Common myeloid progenitor, CD34-positive (primary cell): ENCODE measurements around the gene OBP2A.
"Not testable (repeated sequence)": the region's sequence is repeated elsewhere in the genome, so short reads cannot be mapped to it uniquely, and the experiment has no call there.

ENCODE experiments used
- CTCF ChIA-PET: fragments of 350-600 bp; sonication (Branson Sonifier 250); formaldehyde crosslinking; loops from one replicate; lab custom pipeline; 2021; ENCODE audit warnings: antibody characterized with exemption; lab: Charles Lee
- POLR2A ChIA-PET: fragments of 350-600 bp; sonication (Branson Sonifier 250); formaldehyde crosslinking; loops from one replicate; lab custom pipeline; 2021; ENCODE audit warnings: antibody characterized with exemption; lab: Charles Lee
- DNase-seq, 3 donors: peaks; one replicate each; pipeline versions ENCODE4 v3.0.0 to v3.0.0-alpha.2; 2013
- H3K27ac ChIP-seq, 2 experiments: 1 replicate in 1 of 2; 2 replicates in 1 of 2; pipeline ENCODE4 v1.7.0; 2013; ENCODE audit warnings: inconsistent platforms in 2 of 2, low read length in 2 of 2, mild to moderate bottlenecking in 2 of 2, low read depth in 1 of 2, moderate library complexity in 1 of 2; ENCODE audit not compliant: severe bottlenecking in 2 of 2, insufficient read depth in 1 of 2, poor library complexity in 1 of 2
- H3K27me3 ChIP-seq, 5 experiments: replicated peaks in 2 of 5; 1 replicate in 3 of 5; 2 replicates in 2 of 5; pipeline versions ENCODE4 v1.6.1 to v1.7.0; 2013; ENCODE audit warnings: low read length in 4 of 5, mild to moderate bottlenecking in 2 of 5, moderate library complexity in 2 of 5, inconsistent platforms in 1 of 5; ENCODE audit not compliant: insufficient read depth in 5 of 5, control insufficient read depth in 4 of 5
- H3K36me3 ChIP-seq, 4 experiments: 1 replicate in 2 of 4; 2 replicates in 2 of 4; pipeline versions ENCODE4 v1.6.1 to v1.7.0; 2013; ENCODE audit warnings: low read length in 3 of 4, control low read depth in 1 of 4, mild to moderate bottlenecking in 1 of 4; ENCODE audit not compliant: control insufficient read depth in 4 of 4, insufficient read depth in 4 of 4
- H3K4me1 ChIP-seq, 4 experiments: 1 replicate in 3 of 4; 2 replicates in 1 of 4; pipeline versions ENCODE4 v1.6.1 to v1.7.1; 2013; ENCODE audit warnings: low read length in 3 of 4, mild to moderate bottlenecking in 3 of 4, control low read depth in 1 of 4, inconsistent platforms in 1 of 4, moderate library complexity in 1 of 4; ENCODE audit not compliant: control insufficient read depth in 4 of 4, insufficient read depth in 4 of 4; ENCODE audit errors: control extremely low read depth in 1 of 4
- H3K4me3 ChIP-seq, 7 experiments: 1 replicate in 4 of 7; 2 replicates in 3 of 7; pipeline versions ENCODE4 v1.5.1 to v1.7.0; 2013; ENCODE audit warnings: mild to moderate bottlenecking in 7 of 7, low read length in 6 of 7, moderate library complexity in 6 of 7, inconsistent platforms in 2 of 7, low read depth in 2 of 7, control low read depth in 1 of 7; ENCODE audit not compliant: insufficient read depth in 4 of 7, control insufficient read depth in 1 of 7; ENCODE audit errors: extremely low read depth in 1 of 7
- H3K9me3 ChIP-seq, 5 experiments: 1 replicate in 4 of 5; 2 replicates in 1 of 5; pipeline versions ENCODE4 v1.6.1 to v1.7.1; 2013; ENCODE audit warnings: low read length in 4 of 5, mild to moderate bottlenecking in 2 of 5, inconsistent platforms in 1 of 5, low read depth in 1 of 5, moderate library complexity in 1 of 5; ENCODE audit not compliant: control insufficient read depth in 4 of 5, insufficient read depth in 2 of 5; ENCODE audit errors: control extremely low read depth in 1 of 5
- WGBS: methylation state at CpG from one replicate; pipeline ENCODE4 v1.1.5; 2013; ENCODE audit not compliant: insufficient coverage; 5-methylcytosine and 5-hydroxymethylcytosine counted together

OBP2A gene

DNA sequence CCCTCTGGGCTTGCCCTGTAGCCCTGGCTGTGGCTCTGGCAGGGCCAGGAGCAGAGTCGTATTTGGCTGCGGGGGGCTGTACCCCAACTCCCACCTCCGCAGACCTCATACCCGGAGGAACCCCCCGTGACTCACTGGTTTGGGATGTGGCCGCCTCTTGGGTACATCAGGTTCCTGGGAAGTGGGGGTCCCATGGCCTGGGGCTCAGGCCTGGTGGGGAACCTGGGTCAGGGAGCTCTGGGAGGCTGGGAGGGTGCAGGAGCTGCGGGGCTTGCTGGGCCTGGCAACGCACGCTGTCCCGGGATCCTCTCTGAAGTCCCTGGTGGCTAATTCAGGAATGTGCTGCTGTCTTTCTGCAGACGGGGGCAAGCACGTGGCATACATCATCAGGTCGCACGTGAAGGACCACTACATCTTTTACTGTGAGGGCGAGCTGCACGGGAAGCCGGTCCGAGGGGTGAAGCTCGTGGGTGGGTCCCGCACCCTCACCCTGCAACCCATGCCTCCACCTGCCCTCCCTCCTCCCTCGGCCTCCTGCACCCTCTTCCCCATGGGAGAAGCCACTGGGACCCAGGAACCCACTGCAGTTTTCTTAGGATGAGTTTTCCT, 22.3 kb upstream of the OBP2A start:
- Histone ChIP-seq H3K4me3 (no peak overlapping the region), H3K27me3 (peaks cover 2 to 11% (median 3%) of the 10 kb centered on the region in 5 experiments), H3K4me1 (no peaks in the 10 kb centered on the region), H3K9me3 (no peaks in the 10 kb centered on the region), H3K27ac (no peak overlapping the region), H3K36me3 (no peaks in the 10 kb centered on the region)
- WGBS: 94% methylated on average over 18 of the region's 21 CpGs
- ChIA-PET POLR2A (no interaction called here), CTCF (no interaction called here)
- DNase-seq: no peak

DNA sequence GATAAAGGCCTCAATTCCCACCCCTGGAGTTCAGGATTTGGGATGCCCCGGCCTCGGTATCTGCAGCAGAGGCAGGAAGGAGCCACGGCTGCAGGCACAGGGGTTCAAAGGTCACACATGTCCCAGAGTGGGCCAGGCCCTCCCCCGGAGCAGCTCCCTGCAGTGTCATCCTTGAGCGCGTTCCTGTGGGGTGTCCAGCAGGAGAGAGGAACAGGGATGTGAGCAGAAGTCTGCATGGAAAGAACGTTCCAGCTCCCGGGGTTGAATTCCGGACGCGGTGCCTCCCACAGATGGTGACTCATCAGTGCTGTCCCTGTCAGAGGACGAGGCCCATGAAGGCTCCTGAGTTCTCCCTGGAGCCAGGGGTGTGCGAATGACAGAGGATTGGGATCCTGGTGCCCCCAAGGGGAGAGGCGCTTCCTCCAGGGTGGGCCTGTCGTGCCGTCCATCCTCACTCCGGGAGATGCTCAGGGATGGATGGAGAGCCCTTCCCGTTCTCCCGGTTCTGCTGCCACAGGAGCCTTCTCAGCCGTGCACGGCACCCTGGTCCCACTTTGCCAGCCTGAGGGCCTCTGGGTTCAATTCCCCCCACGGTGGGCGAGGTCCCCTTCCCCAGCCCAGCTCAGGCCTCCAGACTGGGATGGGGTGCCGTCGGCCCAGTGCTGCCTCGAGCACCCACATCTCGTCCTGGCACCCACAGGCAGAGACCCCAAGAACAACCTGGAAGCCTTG, 21.6 kb upstream of the OBP2A start:
- peaks cover under 1 to 9% (median 3%) of the 10 kb centered on the region in 5 experiments for H3K27me3 ChIP-seq
- no peaks in the 10 kb centered on the region for H3K4me1 ChIP-seq
- no peak overlapping the region for H3K4me3 ChIP-seq
- 89% methylated on average over 23 of the region's 27 CpGs for WGBS
- no peak overlapping the region for H3K27ac ChIP-seq
- DNase-seq: no peak
- H3K9me3 ChIP-seq: peaks cover 0 to 1% (median 0%) of the 10 kb centered on the region in 5 experiments
- ChIA-PET CTCF (no interaction called here), POLR2A (no interaction called here)
- no peaks in the 10 kb centered on the region for H3K36me3 ChIP-seq

DNA sequence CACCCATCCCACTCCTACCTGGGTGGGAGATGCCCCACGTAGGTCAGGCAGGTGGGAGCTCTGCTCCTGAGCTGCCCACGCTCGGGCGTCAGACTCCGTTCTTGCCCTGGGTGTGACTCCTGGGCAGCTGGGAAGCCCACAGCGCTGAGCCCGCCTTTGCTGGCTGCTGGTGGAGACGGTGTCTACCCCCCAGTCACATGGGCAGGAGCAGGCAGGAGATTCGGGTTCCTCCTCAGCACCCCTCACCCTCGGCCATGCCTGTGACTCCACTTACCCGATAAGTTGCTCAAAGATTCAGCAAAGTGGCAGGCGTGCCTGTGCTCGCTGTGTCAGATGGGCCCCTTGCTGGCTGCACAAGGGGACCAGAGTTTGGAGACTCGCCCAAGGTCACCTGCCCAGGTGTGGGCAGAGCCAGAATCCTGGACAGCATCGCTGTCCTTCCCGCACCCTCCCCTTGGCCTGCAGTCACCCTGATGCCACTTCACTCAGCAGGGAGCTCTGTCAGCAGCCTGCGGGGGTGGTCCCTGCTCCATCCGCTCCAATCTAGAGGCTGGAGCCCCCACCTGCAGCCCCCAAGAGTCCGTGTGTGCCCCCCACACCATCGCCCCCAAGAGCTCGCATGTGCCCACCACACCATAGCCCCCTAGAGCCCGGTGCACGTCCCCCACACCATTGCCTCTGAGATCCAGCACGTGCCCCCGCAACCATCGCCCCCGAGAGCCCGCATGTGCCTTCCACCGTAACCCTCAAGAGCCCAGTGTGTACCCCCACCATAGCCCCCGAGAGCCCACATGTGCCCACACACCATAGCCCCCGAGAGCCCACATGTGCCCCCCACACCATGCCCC, 20.5 kb upstream of the OBP2A start:
- CTCF ChIA-PET: no interaction called here
- Histone ChIP-seq H3K4me1 (no peaks in the 10 kb centered on the region), H3K27ac (no peak overlapping the region), H3K27me3 (peaks cover 0 to 3% (median 0%) of the 10 kb centered on the region in 5 experiments), H3K9me3 (peaks cover 0 to 10% (median 0%) of the 10 kb centered on the region in 5 experiments), H3K4me3 (no peak overlapping the region), H3K36me3 (no peaks in the 10 kb centered on the region)
- WGBS: 83% methylated on average over 21 of the region's 31 CpGs
- no peak for DNase-seq
- POLR2A ChIA-PET: no interaction called here

DNA sequence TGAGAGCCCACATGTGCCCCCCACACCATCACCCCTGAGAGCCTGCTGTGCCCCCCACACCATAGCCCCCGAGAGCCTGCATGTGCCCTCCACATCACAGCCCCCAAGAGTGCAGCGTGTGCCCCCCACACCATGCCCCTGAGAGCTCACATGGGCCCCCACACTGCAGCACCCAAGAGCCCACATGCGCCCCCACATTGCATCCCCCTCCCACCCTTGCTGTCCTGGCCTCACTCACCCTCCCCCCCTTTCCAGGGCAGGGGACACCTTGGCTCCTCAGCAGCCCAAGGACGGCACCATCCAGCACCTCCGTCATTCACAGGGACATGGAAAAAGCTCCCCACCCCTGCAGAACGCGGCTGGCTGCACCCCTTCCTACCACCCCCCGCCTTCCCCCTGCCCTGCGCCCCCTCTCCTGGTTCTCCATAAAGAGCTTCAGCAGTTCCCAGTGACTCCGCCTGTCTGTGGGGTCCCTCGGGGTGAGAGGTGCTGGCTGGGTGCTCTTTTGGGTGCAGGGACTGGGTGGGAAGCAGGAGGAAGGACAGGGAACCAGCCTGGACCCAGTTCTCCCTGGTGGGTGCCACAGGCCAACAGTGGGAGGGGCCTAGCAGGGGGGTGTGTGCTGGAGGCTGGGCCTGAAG, 19.7 kb upstream of the OBP2A start:
- 68% methylated on average over 2 of the region's 11 CpGs for WGBS
- Histone ChIP-seq H3K36me3 (no peaks in the 10 kb centered on the region), H3K27me3 (peaks cover 0 to 2% (median 0%) of the 10 kb centered on the region in 5 experiments), H3K27ac (no peak overlapping the region), H3K4me3 (no peak overlapping the region), H3K4me1 (no peaks in the 10 kb centered on the region), H3K9me3 (peaks cover 0 to 12% (median 0%) of the 10 kb centered on the region in 5 experiments)
- POLR2A ChIA-PET: interaction anchor here (0.6 kb wide), 1 partner anchor 70 kb away, joined by 3 read pairs; no protein-coding TSS in a partner anchor
- CTCF ChIA-PET: no interaction called here
- DNase-seq: no peak

DNA sequence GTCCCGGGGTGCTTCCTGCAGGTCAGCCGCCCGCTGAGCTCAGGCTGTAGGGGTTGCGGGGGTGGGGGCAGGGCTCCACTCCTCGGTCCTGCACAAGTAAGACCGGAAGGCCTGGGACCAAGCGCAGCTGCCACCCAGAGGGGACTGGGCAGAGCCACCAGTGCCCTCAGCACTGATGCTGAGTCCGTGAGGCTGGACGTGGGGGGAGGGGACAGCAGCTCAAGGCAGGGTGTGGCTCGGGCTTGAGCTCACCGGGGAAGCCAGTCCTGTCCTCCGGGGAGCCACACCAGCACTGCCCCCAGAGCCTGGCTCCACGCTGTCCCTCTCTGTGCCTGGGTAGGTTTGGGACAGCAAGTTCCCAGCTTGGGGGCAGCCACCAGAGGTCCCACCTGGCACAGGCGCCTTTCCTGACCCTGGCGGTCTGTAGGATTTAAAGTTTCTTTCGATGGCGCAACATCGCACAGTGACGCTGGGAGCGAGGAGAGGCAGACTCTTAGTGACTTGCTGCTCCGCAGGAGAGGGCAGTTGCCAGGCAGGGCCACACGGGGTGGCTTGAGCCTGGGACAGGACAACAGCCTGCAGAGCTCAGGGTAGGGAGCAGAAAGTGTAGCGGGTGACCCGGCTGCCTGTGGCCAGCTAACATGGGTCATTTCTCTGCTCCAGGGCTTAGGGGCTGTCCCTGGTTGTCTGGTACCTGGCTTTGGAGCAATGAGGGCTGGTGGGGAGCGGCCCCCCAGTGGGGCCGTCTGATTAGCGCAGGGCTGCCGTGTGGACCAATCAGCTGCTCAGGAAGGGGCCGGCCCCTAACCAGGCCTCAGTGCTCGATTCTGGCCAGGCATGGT, 19.0 kb upstream of the OBP2A start:
- H3K27ac ChIP-seq: no peak overlapping the region
- ChIA-PET POLR2A (interaction anchor here (0.6 kb wide), 1 partner anchor 69 kb away, joined by 3 read pairs; no protein-coding TSS in a partner anchor), CTCF (no interaction called here)
- no peaks in the 10 kb centered on the region for H3K4me1 ChIP-seq
- 80% methylated on average over 30 of the region's 30 CpGs for WGBS
- no peak for DNase-seq
- no peak overlapping the region for H3K4me3 ChIP-seq
- H3K9me3 ChIP-seq: peaks cover 0 to 12% (median 0%) of the 10 kb centered on the region in 5 experiments
- H3K36me3 ChIP-seq: no peaks in the 10 kb centered on the region
- peaks cover 0 to 2% (median 0%) of the 10 kb centered on the region in 5 experiments for H3K27me3 ChIP-seq

DNA sequence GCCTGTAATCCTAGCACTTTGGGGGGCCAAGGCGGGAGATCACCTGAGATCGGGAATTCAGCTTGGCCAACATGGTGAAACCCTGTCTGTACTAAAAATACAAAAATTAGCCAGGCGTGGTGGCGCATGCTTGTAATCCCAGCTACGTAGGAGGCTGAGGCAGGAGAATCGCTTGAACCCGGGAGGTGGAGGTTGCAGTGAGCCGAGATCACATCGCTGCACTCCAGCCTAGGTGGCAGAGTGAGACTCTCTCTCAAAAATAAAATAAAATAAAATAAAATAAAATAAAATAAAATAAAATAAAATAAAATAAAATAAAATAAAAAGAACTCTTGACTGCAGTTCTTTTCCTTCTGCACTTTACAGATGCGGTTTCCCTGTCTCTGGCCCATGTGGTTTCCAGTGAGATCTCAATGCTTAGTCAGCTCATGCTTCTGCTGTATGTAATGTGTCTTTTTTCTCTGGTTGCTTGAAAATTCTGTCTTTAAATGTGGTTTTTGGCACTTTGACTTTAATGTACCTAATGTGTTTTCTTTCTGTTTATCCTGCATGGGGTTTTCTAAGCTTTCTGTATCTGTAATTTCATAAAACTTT, 17.0 kb upstream of the OBP2A start:
- H3K4me3 ChIP-seq, POLR2A ChIA-PET, H3K36me3 ChIP-seq, DNase-seq, H3K4me1 ChIP-seq, H3K27ac ChIP-seq: not testable (repeated sequence)
- Histone ChIP-seq H3K27me3 (peaks cover 0 to 17% (median 2%) of the 10 kb centered on the region in 5 experiments), H3K9me3 (peaks cover 0 to 12% (median 0%) of the 10 kb centered on the region in 5 experiments)
- CTCF ChIA-PET: interaction anchor here (1.0 kb wide), 1 partner anchor 25 kb away, joined by 3 read pairs; no protein-coding TSS in a partner anchor
- WGBS: 100% methylated on average over 5 of the region's 10 CpGs
